ENCODE data around the gene OTOP2.

Gene OTOP2

DNA sequence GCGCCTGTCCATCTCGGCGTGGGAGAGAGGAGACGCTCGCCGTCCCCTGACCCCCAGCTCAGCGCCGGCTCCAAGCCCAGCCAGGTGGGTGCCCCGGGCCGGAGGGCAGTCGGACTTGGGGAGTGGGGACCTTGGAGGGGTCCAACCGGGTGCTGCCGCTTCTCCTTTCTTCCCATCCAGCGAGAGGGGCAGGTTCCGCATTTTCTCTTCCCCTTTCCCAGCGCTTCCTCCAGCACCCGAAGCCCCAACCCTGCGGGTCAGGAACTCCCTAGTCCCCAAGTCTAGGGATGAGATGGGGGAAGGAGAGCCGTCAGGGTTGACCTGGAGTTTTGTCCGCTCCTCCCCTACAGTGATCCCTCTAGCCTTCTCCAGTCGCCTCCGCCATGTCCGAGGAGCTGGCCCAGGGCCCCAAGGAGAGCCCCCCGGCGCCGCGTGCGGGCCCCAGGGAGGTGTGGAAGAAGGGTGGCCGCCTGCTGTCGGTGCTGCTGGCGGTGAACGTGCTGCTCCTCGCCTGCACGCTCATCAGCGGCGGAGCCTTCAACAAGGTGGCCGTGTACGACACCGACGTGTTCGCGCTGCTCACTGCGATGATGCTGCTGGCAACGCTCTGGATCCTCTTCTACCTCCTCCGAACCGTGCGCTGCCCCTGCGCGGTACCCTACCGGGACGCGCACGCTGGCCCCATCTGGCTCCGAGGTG lies at the start of gene OTOP2:
OTOP2 (plus strand) TSS at position 24 of the 699 bp plus-strand sequence; CDS start at position 384, 360 bp downstream.
- peak within 1 kb of the TSS; percentile 52 for H3K4me3 ChIP-seq (ENCODE audit: low read length)
- no peaks in the 10 kb centered on the region for H3K36me3 ChIP-seq (ENCODE audit: control insufficient read depth, low read depth, low read length)
- H3K27me3 ChIP-seq (ENCODE audit: control insufficient read depth, insufficient read depth, low read length): peaks cover 79% of the 10 kb centered on the region
- no peak within 1 kb of the TSS for H3K9ac ChIP-seq (ENCODE audit: low read length)
- H3K4me1 ChIP-seq (ENCODE audit: control insufficient read depth, low read depth, low read length): peaks cover 7% of the 10 kb centered on the region
- no peak within 1 kb of the TSS for H3K27ac ChIP-seq (ENCODE audit: low read length)
- no peaks in the 10 kb centered on the region for H3K9me3 ChIP-seq (ENCODE audit: control insufficient read depth, low read depth, low read length)

DNA sequence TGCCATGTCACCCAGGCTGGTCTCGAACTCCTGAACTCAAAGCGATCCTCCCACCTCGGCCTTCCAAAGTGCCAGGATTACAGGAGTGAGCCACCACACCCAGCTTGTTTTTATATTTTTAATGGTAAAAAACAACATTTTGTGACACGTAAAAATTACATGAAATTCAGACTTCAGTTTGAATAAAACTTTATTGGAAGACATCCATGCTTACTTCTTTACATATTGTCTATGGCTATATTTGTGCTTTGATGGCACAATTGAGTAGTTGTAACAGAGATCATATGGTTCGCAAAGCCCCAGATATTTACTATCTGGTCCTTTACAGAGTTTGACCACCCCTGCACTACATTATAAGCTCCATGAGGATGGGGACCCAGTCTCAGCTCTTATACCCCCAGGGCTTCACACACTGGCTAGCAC lies 49.4 kb upstream of the OTOP2 start:
- Histone ChIP-seq H3K36me3 (ENCODE audit: control insufficient read depth, low read depth, low read length) (no peaks in the 10 kb centered on the region), H3K9me3 (ENCODE audit: control insufficient read depth, low read depth, low read length) (no peaks in the 10 kb centered on the region), H3K27ac (ENCODE audit: low read length) (no peak overlapping the region), H3K4me1 (ENCODE audit: control insufficient read depth, low read depth, low read length) (peaks cover 6% of the 10 kb centered on the region), H3K9ac (ENCODE audit: low read length) (no peak overlapping the region), H3K4me3 (ENCODE audit: low read length) (no peak overlapping the region), H3K27me3 (ENCODE audit: control insufficient read depth, insufficient read depth, low read length) (peaks cover 6% of the 10 kb centered on the region)

GRCh38 chr17:74875155-74875976 lies 48.7 kb upstream of the OTOP2 start:
- H3K9ac ChIP-seq (ENCODE audit: low read length): no peak overlapping the region
- H3K4me1 ChIP-seq (ENCODE audit: control insufficient read depth, low read depth, low read length): peaks cover 6% of the 10 kb centered on the region
- H3K27ac ChIP-seq (ENCODE audit: low read length): no peak overlapping the region
- H3K27me3 ChIP-seq (ENCODE audit: control insufficient read depth, insufficient read depth, low read length): peaks cover 6% of the 10 kb centered on the region
- no peaks in the 10 kb centered on the region for H3K9me3 ChIP-seq (ENCODE audit: control insufficient read depth, low read depth, low read length)
- no peak overlapping the region for H3K4me3 ChIP-seq (ENCODE audit: low read length)
- H3K36me3 ChIP-seq (ENCODE audit: control insufficient read depth, low read depth, low read length): no peaks in the 10 kb centered on the region

GRCh38 chr17:74875977-74876593 lies 48.0 kb upstream of the OTOP2 start:
- H3K4me1 ChIP-seq (ENCODE audit: control insufficient read depth, low read depth, low read length): peaks cover 6% of the 10 kb centered on the region
- no peaks in the 10 kb centered on the region for H3K36me3 ChIP-seq (ENCODE audit: control insufficient read depth, low read depth, low read length)
- peaks cover 6% of the 10 kb centered on the region for H3K27me3 ChIP-seq (ENCODE audit: control insufficient read depth, insufficient read depth, low read length)
- H3K4me3 ChIP-seq (ENCODE audit: low read length): no peak overlapping the region
- no peak overlapping the region for H3K27ac ChIP-seq (ENCODE audit: low read length)
- H3K9me3 ChIP-seq (ENCODE audit: control insufficient read depth, low read depth, low read length): no peaks in the 10 kb centered on the region
- no peak overlapping the region for H3K9ac ChIP-seq (ENCODE audit: low read length)

GRCh38 chr17:74877592-74878548 lies 46.2 kb upstream of the OTOP2 start:
- Histone ChIP-seq H3K27me3 (ENCODE audit: control insufficient read depth, insufficient read depth, low read length) (no peaks in the 10 kb centered on the region), H3K4me3 (ENCODE audit: low read length) (no peak overlapping the region), H3K9ac (ENCODE audit: low read length) (no peak overlapping the region), H3K36me3 (ENCODE audit: control insufficient read depth, low read depth, low read length) (no peaks in the 10 kb centered on the region), H3K9me3 (ENCODE audit: control insufficient read depth, low read depth, low read length) (no peaks in the 10 kb centered on the region), H3K4me1 (ENCODE audit: control insufficient read depth, low read depth, low read length) (peaks cover 6% of the 10 kb centered on the region), H3K27ac (ENCODE audit: low read length) (no peak overlapping the region)

GRCh38 chr17:74878658-74879057 lies 45.4 kb upstream of the OTOP2 start:
- no peak overlapping the region for H3K27ac ChIP-seq (ENCODE audit: low read length)
- H3K36me3 ChIP-seq (ENCODE audit: control insufficient read depth, low read depth, low read length): no peaks in the 10 kb centered on the region
- no peaks in the 10 kb centered on the region for H3K9me3 ChIP-seq (ENCODE audit: control insufficient read depth, low read depth, low read length)
- peaks cover 11% of the 10 kb centered on the region for H3K4me1 ChIP-seq (ENCODE audit: control insufficient read depth, low read depth, low read length)
- no peak overlapping the region for H3K9ac ChIP-seq (ENCODE audit: low read length)
- no peaks in the 10 kb centered on the region for H3K27me3 ChIP-seq (ENCODE audit: control insufficient read depth, insufficient read depth, low read length)
- H3K4me3 ChIP-seq (ENCODE audit: low read length): no peak overlapping the region

GRCh38 chr17:74879308-74879707 lies 44.8 kb upstream of the OTOP2 start:
- Histone ChIP-seq H3K36me3 (ENCODE audit: control insufficient read depth, low read depth, low read length) (no peaks in the 10 kb centered on the region), H3K4me3 (ENCODE audit: low read length) (no peak overlapping the region), H3K27ac (ENCODE audit: low read length) (no peak overlapping the region), H3K9ac (ENCODE audit: low read length) (no peak overlapping the region), H3K27me3 (ENCODE audit: control insufficient read depth, insufficient read depth, low read length) (no peaks in the 10 kb centered on the region), H3K9me3 (ENCODE audit: control insufficient read depth, low read depth, low read length) (no peaks in the 10 kb centered on the region), H3K4me1 (ENCODE audit: control insufficient read depth, low read depth, low read length) (peaks cover 5% of the 10 kb centered on the region)

DNA sequence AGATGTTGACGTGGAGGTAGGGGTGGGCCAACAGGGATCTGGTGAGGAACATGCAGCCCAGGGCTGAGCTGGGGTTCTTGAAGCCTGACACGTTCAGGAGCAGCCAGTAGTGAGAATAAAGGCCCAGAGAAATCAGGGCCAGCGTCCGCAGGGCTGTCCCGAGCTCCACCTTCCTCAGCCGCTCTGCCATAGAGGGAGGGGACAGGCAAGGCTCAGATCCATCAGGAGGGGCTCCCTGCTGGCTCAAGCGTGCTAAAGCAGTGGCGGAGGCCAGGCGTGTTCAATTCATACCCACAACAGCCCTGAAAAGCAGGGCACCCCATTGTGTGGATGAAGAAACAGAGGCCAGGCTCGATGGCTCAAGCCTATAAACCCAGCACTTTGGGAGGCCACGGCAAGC lies 43.0 kb upstream of the OTOP2 start:
- Histone ChIP-seq H3K4me3 (ENCODE audit: low read length) (no peak overlapping the region), H3K9me3 (ENCODE audit: control insufficient read depth, low read depth, low read length) (no peaks in the 10 kb centered on the region), H3K27ac (ENCODE audit: low read length) (no peak overlapping the region), H3K36me3 (ENCODE audit: control insufficient read depth, low read depth, low read length) (no peaks in the 10 kb centered on the region), H3K27me3 (ENCODE audit: control insufficient read depth, insufficient read depth, low read length) (no peaks in the 10 kb centered on the region), H3K4me1 (ENCODE audit: control insufficient read depth, low read depth, low read length) (peaks cover 5% of the 10 kb centered on the region), H3K9ac (ENCODE audit: low read length) (no peak overlapping the region)

DNA sequence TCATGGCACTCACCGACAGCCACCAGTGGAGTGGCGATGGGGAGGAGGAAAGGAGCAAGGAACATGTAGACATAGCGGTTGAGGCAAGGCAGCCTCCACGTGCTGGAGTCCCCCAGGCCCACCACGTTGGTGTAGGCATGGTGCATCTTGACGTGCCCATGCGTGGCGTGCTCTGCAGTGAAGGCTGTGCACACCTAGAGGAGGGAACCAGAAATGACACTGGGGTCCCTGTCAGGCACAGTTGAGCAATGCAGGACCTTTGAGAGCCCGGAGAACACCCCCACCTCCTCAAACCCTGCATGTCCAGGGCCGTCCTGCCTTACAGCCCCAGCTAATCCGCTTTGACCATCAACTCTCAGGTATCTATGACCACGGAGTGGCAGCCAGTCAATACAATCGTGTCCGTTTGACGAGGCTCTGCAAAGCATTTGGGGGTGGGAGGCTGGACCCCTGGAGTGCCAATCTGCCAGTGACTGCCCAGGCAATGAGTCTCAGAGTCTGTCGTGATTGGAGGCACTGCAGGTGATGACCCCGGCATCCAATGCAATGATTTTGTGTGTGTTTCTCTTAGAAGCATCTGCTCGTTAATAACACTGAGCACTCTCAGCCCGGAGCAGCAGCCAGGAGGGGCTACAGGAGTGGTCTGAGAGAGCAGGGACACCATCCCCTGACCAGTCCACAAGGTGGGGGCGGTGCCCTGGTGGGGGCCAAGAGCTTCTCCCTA lies 41.4 kb upstream of the OTOP2 start:
- Histone ChIP-seq H3K4me1 (ENCODE audit: control insufficient read depth, low read depth, low read length) (peaks cover 5% of the 10 kb centered on the region), H3K9me3 (ENCODE audit: control insufficient read depth, low read depth, low read length) (no peaks in the 10 kb centered on the region), H3K36me3 (ENCODE audit: control insufficient read depth, low read depth, low read length) (no peaks in the 10 kb centered on the region), H3K4me3 (ENCODE audit: low read length) (no peak overlapping the region), H3K27ac (ENCODE audit: low read length) (no peak overlapping the region), H3K9ac (ENCODE audit: low read length) (no peak overlapping the region), H3K27me3 (ENCODE audit: control insufficient read depth, insufficient read depth, low read length) (no peaks in the 10 kb centered on the region)

- no peaks in the 10 kb centered on the region for H3K36me3 ChIP-seq (ENCODE audit: control insufficient read depth, low read depth, low read length)
- peaks cover 5% of the 10 kb centered on the region for H3K4me1 ChIP-seq (ENCODE audit: control insufficient read depth, low read depth, low read length)
- H3K4me3 ChIP-seq (ENCODE audit: low read length): no peak overlapping the region
- no peak overlapping the region for H3K27ac ChIP-seq (ENCODE audit: low read length)
- H3K9ac ChIP-seq (ENCODE audit: low read length): no peak overlapping the region
- H3K9me3 ChIP-seq (ENCODE audit: control insufficient read depth, low read depth, low read length): no peaks in the 10 kb centered on the region
- H3K27me3 ChIP-seq (ENCODE audit: control insufficient read depth, insufficient read depth, low read length): no peaks in the 10 kb centered on the region
Measured at GRCh38 chr17:74883241-74883745, 40.8 kb upstream of the OTOP2 start.

All from iPS-18a (cell line).